AG04449 (cell line): ENCODE data around the gene ADAM17.

Source experiments
- CTCF ChIA-PET: fragments of 350-600 bp; formaldehyde crosslinking; extraction: SDS; loops from one replicate; lab custom pipeline; 2021; ENCODE audit warnings: antibody characterized with exemption; lab: Yijun Ruan, JAX
- POLR2A ChIA-PET: fragments of 400-600, 350-600 bp; formaldehyde crosslinking; extraction: SDS; loops from one replicate; lab custom pipeline; 2020; ENCODE audit warnings: antibody characterized with exemption, inconsistent platforms; lab: Yijun Ruan, JAX
- DNase-seq: peaks from one replicate; pipeline ENCODE4 v3.0.0-alpha.2; 2010; ENCODE audit warnings: low read depth, low spot score
- H3K4me3 ChIP-seq: 2 replicates; pipeline ENCODE4 v1.5.1; 2011; ENCODE audit warnings: low read depth, mild to moderate bottlenecking, control low read depth, low read length
- CTCF ChIP-seq: IDR thresholded peaks from one replicate; pipeline ENCODE4 v1.5.1; 2011; ENCODE audit warnings: mild to moderate bottlenecking, moderate library complexity, low read length, control low read depth, inconsistent platforms; ENCODE audit not compliant: insufficient read depth; ENCODE audit errors: missing control alignments

ADAM17 gene

DNA sequence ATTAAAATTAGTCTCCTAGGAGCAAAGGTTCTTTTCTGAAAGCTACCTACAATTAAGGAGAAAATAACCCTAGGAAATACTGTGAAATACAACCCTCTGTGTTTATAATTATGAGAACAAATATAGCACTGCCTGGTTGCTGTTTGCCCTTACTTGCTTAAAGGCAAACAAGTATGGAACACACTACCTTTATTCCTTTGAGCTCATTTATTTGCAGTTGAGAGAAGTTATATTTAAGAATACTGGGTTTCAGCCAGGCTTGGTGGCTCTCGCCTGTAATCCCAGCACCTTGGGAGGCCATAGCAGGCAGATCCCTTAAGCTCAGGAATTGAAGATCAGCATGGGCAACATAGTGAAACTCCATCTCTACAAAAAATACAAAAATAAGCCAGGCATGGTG lies 104.4 kb downstream of the ADAM17 start:
- CTCF ChIA-PET, result interaction anchor here (0.7 kb wide), 1 partner anchor 17 kb away, joined by 3 read pairs; no protein-coding TSS in a partner anchor
- no peak overlapping the region for H3K4me3 ChIP-seq
- DNase-seq, result no peak
- POLR2A ChIA-PET, result no interaction called here
- TF ChIP-seq CTCF, result no peak

DNA sequence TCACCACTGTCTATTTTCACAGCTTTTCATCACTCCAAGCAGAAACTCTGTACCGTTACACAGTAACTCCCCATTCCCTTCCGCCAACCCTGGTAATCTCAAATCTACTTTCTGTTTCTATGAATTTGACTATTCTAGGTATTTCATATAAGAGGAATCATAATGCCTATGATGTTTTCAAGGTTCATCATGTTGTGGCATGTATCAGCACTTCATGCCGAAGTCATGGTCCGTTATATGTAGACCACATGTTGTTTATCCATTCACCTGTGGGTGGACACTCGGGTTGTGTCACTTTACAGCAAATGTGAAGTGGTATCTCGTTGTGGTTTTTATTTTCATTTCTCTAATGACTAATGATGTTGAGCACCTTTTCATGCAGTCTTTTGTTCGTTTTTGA lies 110.5 kb downstream of the ADAM17 start:
- TF ChIP-seq CTCF, result no peak
- DNase-seq, result no peak
- no peak overlapping the region for H3K4me3 ChIP-seq
- ChIA-PET POLR2A (no interaction called here), CTCF (interaction anchor here (1.3 kb wide), 1 partner anchor 25 kb away, joined by 3 read pairs; no protein-coding TSS in a partner anchor)

- POLR2A ChIA-PET, result no interaction called here
- no peak for DNase-seq
- H3K4me3 ChIP-seq, result no peak overlapping the region
- TF ChIP-seq CTCF, result no peak
- CTCF ChIA-PET, result interaction anchor here (1.3 kb wide), 1 partner anchor 27 kb away, joined by 3 read pairs; no protein-coding TSS in a partner anchor
These were observed 112.1 kb downstream of the ADAM17 start for GRCh38 chr2:9443526-9443925.

DNA sequence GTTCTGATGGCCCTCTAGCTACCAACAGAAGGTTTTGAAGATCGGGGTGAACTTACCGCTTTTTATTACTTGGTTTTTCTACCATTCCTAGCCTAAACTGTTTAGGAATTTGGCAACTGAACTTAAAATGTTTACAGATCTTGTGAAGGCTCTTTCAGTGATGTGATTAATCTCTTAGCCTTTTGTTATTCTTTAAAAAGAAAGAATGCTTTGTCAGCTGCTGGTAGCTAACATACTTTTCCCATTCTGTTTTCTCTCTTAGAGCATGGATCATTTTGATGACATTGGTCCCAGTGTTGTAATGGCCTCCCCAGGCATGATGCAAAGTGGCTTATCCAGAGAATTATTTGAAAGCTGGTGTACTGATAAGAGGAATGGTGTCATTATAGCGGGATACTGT lies 114.1 kb downstream of the ADAM17 start:
- no peak for DNase-seq
- TF ChIP-seq CTCF, result no peak
- POLR2A ChIA-PET, result no interaction called here
- no peak overlapping the region for H3K4me3 ChIP-seq
- CTCF ChIA-PET, result no interaction called here

- DNase-seq, result no peak
- POLR2A ChIA-PET, result no interaction called here
- no peak for TF ChIP-seq CTCF
- H3K4me3 ChIP-seq, result no peak overlapping the region
- CTCF ChIA-PET, result no interaction called here
These were observed 115.4 kb downstream of the ADAM17 start for GRCh38 chr2:9440058-9440727.

GRCh38 chr2:9439536-9439935 lies 116.1 kb downstream of the ADAM17 start:
- CTCF ChIA-PET, result no interaction called here
- DNase-seq, result no peak
- POLR2A ChIA-PET, result no interaction called here

More at GRCh38 chr2:9439536-9439935, 116.1 kb downstream of the ADAM17 start:
- TF ChIP-seq CTCF, result no peak
- H3K4me3 ChIP-seq, result no peak overlapping the region
